NOMO-1 (cell line): ENCODE measurements around the gene CDH13.

Experiments used
- DNase-seq, 2 experiments: peaks; one replicate each; lab custom pipeline; 2025; ENCODE audit not compliant: unreplicated experiment in 2 of 2; lab: John Stamatoyannopoulos, UW

The CDH13 gene

GRCh38 chr16:82626791-82627261 lies at the start of gene CDH13:
Gene CDH13 (plus strand): TSS chr16:82626969.
- DNase-seq, result no peak

DNA sequence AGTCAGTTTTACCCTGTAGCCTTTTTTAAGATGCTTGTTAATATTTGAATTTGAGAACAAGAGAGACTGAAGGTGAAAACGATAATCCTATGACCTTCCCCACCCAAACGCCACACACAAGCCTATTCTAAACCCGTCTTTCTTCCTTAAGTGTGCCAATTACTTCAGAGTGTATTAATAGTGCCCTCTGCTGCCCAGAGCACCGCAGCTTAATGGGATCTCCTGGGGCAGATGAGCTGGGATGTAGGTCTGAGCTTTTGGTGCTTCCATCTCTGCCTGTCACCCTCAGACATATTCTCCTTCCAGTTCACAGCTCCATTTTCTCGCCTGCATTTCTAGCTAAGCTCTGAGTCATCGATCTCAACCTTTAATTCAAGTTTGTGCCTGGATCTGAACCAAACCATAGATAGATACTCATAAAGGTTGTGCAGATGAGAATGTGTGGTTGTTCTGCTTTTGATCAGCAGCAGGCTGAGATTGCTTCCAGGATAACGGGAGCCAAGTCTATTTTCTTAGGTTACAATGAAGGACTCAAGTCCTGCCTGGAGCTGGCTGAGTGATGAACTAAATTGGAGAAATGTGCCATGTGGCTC lies 46.4 kb upstream of the CDH13 start:
- no peak for DNase-seq

DNA sequence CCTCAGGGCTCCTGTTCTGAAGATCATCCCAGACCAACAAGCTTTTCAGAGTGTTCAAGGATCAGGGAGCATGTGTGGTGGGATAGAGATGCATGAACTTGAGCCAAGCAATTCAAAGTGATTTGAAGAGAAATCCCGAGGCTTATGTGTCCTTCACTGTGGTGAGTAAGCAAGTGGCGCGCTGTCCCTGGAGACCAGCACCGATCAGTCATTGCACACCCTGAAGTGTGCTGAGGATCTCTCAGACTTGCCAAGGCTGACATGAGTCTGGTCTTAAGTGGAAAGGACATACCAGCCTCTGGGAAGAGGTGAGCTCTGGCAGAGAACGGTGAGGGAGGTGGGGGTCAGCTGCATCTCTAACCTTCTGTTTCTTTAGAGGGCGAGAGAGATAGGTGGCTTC lies 43.8 kb upstream of the CDH13 start:
- DNase-seq, result no peak

DNA sequence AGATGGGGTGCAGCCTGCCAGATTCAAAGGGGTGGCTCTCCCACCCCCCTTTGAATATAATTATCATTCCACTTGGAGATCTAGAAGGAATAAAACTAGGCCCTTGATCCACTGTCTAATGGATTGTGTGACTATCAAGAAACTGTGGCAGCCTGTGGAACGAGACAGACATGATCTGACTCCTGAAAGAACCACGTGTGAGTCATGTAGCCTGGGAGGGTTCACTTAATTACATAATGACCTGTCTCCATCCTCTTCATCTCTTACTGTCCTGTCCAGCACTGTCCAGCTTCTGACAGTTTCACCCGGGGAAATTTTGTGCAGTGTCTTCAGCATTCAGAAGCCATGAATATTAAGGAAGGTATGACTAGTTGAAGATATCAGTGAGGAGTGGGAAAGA lies 43.3 kb upstream of the CDH13 start:
- DNase-seq, result no peak

DNA sequence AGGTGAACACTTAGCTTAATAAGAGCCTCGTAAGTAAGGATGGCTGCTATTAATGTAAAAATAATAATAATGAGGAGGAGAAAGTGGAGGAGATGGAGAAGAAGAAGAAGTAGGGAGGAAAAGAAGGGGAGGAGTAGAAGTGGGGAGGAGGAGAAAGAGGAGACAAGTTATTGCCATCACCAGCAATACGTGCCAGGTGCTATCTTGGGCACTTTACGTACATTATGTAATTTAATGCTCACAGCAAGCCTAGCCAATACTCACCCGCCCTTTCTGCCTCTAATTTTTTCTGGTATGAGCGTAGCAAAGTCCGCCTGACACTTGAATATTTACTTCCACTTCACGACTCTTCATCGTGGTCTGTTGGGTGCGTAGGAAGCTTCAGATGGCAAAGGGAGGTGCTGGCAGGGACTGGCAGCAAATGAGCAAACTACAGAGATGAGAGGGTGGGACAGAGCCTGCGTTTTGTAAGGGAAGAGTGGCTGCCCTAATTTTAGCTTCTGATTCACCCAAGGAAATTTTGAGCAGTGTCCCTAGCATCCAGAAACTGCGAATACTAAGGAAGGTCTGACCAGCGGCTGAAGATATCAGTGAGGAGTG lies 42.1 kb upstream of the CDH13 start:
- no peak for DNase-seq

- no peak for DNase-seq
Measured at GRCh38 chr16:82585675-82586074, 41.1 kb upstream of the CDH13 start.

- no peak for DNase-seq
Measured at GRCh38 chr16:82586130-82586529, 40.6 kb upstream of the CDH13 start.

- DNase-seq, result no peak
Measured at GRCh38 chr16:82587289-82587688, 39.5 kb upstream of the CDH13 start.

DNA sequence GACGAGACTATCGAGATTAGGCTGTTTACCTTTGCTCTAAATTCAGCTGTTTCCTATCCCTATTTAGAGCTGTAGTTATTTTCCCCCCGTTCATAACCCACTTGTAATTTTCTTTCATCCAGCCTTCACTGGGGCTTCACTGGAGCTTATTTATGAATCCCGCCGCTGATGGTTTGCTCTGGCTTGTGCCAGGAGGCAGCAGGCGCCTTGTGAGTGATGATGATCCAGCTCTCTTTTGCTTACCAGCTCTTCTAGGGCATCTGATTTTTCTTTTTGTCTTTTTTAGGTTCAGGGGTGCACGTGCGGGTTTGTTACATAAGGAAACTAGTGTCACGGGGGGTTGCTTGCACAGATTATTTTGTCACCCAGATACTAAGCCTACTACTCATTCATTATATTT lies 37.4 kb upstream of the CDH13 start:
- no peak for DNase-seq

DNA sequence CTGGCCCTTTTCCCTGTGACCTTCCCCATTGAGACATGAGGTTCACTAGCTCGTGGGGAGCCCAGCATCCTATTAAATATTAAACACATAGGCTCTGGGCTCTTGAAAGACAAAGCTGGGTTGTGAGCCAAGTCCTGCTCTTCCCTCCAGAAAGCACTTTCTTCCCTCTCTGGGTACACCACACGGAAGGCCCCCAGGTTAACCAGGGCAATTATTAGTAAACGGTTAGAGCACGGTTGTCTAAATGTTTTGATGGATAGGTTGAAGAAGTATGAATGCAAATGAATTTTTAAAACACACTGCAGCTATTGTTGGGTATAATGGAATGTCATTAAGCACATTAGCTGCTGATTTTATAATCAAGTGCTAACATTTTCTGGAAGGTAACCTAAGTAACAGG lies 32.7 kb upstream of the CDH13 start:
- DNase-seq, result no peak

GRCh38 chr16:82598771-82599170 lies 28.0 kb upstream of the CDH13 start:
- no peak for DNase-seq

GRCh38 chr16:82601989-82602640 lies 24.7 kb upstream of the CDH13 start:
- no peak for DNase-seq

DNA sequence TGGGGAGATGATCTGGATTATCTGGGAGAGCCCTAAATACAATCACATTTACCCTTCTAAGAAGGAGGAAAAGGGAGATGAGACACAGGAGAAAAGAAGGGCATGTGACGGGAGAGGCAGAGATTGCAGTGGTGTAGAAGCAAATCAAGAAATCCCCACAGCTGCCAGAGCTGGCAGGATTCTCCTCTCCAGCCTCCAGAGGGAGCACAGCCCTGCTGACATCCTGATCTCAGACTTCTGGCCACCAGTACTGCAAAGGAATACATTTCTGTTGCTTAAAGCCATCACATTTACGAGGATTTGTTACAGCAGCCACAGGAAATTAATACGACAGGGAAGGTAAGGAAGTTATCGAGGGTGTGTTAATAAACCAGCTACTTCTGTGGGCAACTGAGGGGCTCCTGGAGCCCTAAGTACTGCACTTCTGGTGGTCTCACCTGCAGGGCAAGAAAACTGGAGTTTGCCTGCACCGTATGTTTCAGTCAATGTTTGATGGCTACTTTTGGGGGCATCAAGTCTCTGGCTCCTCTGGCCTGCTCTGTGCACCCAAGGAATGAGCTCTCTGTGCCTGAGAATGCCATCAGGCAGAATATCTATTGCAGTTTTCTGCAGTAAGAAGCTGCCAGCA lies 22.9 kb upstream of the CDH13 start:
- DNase-seq, result no peak

- DNase-seq, result no peak
Measured at GRCh38 chr16:82605076-82605475, 21.7 kb upstream of the CDH13 start.

GRCh38 chr16:82605863-82606620 lies 20.7 kb upstream of the CDH13 start:
- no peak for DNase-seq

- DNase-seq, result no peak
Measured at GRCh38 chr16:82609140-82609539, 17.6 kb upstream of the CDH13 start.

GRCh38 chr16:82612263-82612662 lies 14.5 kb upstream of the CDH13 start:
- no peak for DNase-seq

DNA sequence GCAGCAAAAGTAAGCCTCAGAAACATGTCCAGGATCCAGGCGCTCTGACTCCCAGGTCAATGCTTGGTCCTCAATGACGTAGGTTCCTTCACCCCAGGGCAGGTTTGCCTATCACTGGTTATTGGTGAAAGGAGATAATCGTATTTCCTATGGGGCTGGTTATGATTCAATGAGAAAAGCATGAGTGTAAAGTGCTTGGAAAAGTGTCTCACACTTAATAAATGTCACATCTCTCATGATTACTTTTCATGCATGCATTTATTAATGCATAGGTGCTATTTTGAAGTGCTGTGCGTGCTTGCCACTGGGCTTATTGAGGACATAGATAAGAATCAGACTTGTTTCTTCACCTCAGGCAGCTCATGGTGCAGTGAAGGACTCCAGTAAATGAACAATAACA lies 10.4 kb upstream of the CDH13 start:
- no peak for DNase-seq

GRCh38 chr16:82621781-82622180 lies 5.0 kb upstream of the CDH13 start:
- no peak for DNase-seq

DNA sequence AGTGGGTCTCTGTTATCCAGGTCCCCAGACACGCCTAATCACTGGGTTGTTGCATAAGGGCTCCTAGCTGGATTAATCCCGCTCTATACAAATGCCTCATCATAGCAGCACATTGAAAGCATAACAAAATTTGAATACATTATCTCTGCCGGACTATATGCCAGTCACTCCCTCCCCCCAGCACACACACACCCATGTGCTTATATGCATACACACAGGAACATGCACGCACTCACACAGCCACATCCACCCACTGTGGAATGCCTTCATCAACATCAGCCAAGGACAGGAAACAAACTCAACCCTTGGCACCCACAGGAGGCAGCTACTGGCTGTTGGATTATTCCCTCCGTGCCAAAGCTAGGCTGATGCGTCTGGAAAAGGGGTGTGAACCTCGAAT lies 3.5 kb upstream of the CDH13 start:
- no peak for DNase-seq
